GM19324 (cell line): ENCODE results near the gene AUNIP.

ENCODE experiments used
- ATAC-seq: cut with Tn5 transposase; IDR thresholded peaks from one replicate; pipeline ENCODE4 v1.9.1; 2021; ENCODE audit warnings: mild to moderate bottlenecking, moderate library complexity; ENCODE audit not compliant: unreplicated experiment, low FRiP score

Gene AUNIP

DNA sequence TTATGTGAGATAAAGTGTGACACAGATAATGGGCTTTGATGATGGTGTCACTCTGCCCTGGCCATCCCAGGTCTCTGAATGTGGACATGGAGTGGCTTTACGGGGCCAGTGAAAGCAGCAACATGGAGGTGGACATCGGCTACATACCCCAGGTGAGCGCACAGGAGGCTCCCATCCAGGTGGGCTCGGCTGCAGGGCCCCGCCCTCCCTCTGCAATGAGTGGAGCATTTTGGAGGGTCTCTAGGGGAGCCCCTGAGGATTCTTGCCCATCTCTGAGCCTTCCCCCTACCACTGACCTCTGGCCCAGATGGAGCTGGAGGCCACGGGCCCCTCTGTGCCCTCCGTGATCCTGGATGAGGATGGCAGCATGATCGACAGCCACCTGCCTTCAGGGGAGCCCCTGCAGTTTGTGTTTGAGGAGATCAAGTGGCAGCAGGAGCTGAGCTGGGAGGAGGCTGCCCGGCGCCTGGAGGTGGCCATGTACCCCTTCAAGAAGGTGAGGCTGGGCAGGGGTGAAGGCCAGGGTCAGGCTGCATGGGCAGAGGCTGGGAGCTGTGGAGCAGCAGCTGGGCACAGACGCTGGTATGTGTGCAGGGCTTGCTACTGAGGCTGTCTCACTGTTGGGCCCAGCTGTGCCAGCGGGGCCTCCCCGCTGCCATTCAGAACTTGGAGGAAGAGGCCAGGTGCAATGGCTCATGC lies 47.7 kb downstream of the AUNIP start:
- no peak for ATAC-seq

GRCh38 chr1:25810341-25811299 lies 48.6 kb downstream of the AUNIP start:
- no peak for ATAC-seq

DNA sequence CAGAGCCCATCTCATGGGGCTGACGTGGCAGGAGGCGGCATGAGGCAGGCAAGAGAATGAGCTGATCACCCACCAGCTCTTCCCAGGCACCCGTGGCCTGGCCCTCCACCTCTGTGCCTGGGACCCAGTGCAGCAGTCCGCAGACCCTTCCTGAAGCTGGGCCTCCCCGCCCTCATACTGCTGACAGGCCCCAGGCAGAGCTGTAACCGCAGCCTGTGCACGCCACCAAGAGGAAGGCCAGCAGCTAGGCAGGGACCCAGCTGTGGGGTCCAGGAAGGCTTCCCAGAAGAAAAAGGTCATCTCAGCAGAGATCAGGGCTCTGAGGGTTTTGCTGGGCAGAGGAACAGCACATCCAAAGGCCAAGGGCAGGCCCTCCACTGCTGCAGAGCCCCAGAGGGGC lies 49.3 kb downstream of the AUNIP start:
- no peak for ATAC-seq

- no peak for ATAC-seq
Measured at GRCh38 chr1:25809283-25809926, 49.9 kb downstream of the AUNIP start.

GRCh38 chr1:25808481-25809244 lies 50.6 kb downstream of the AUNIP start:
- ATAC-seq, result no peak

DNA sequence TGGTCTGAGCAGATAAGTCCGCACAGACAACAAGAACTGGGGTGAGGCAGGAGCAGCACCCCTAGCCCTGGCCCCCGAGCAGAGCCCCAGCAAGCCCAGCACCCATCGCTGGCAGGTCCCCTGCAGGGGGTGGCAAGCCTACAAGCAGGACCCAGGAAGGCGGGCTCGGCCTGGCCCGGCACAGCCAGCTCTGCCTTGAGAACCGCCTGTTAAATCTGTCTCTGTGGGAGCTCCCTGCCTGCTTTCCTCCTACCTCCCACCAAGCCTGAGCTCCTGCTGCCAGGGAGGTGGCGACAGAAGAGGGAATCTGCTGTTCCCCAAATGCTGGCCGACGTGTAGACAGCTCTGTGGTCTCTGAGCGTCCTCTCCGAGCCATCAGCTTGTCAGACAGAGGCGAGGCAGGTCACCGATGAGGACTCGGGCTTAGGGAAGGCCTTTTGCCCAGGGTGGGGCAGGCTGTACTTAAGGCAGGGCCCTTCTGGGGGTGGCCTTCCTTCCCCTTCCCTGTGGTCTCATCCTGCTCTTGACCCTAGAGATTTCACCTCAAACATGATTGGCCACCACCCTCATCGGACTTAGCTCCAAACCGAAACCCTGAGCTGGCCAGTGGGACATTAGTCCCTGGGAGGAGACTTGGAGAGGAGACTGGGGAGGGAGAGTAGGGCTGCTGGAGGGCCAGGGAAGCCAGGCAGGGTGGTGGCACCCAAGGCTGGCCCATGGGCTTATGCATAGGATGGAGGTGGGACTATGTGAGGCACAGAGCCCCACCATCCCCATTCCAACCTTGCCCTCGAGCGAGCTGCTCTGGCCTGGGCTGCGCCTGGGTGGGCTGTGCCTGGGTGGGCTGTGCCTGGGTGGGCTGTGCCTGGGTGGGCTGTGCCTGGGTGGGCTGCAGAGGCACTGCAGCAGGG lies 51.5 kb downstream of the AUNIP start:
- no peak for ATAC-seq

DNA sequence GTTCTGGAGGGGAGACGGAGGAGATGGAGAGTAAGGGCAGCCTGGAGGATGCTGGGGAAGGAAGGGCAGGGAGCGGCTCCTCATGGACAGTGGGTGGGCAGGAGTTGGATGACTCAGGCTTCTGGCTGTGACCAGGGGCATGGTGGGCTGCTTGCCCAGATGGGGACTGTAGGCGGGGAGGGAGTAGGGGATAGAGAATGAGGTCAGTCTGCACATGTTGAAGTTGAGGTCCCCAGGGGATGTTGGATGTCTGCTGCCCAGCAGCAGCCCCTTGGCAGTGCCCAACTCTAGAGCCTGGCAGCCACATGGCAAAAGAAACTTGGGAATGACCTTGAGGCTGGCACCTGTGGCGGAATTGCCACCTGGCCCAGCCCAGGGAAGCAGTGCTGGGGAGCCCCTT lies 52.8 kb downstream of the AUNIP start:
- ATAC-seq, result no peak

DNA sequence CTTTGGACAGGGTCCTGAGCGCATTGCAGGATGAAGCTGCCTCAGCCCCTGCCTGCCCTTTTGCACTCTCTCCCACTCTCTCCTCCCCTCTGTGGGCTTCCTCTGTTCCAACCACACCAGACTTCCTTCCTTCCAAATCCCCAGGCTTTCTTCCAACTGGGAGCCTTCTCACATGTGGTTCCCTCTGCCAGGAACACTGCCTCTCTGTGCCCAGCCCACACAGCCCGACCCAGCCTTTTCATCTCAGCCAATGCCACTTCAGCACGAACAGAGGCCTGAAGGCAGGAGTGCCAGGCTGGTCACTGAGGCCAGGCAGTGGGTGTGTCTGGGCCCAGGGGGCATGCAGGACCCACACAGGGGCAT lies 53.4 kb downstream of the AUNIP start:
- no peak for ATAC-seq

GRCh38 chr1:25804964-25805862 lies 54.0 kb downstream of the AUNIP start:
- ATAC-seq, result no peak

- ATAC-seq, result no peak
Measured at GRCh38 chr1:25804244-25804963, 54.9 kb downstream of the AUNIP start.

GRCh38 chr1:25803368-25803767 lies 55.9 kb downstream of the AUNIP start:
- no peak for ATAC-seq

DNA sequence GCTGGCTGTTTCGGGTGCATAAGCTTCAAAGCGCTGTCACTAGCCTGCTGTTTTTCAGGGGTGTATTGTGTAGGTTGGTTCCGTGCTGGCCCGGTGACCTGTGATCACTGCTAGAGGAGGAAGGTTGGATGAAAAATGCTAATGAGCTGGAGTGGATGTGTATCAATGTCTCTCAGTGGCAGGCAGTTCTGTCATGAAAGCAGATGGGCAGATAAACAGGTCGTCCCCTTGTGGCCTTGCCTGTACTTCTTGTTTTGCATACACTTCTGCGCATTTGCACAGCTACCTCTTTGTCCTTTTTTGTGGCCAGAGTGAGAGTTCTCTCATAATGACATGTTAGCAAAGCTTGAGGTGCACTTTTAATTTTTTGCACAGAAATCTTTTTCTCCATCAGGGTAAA lies 56.3 kb downstream of the AUNIP start:
- no peak for ATAC-seq

GRCh38 chr1:25800703-25801377 lies 58.4 kb downstream of the AUNIP start:
- ATAC-seq, result no peak

- ATAC-seq, result no peak
Measured at GRCh38 chr1:25799935-25800702, 59.1 kb downstream of the AUNIP start, which contains the start of gene SELENON. TSS of gene SELENON (plus strand) at chr1:25800193. CDS start at chr1:25800231, 38 bp downstream.

GRCh38 chr1:25799352-25799934 lies 59.8 kb downstream of the AUNIP start:
- no peak for ATAC-seq

DNA sequence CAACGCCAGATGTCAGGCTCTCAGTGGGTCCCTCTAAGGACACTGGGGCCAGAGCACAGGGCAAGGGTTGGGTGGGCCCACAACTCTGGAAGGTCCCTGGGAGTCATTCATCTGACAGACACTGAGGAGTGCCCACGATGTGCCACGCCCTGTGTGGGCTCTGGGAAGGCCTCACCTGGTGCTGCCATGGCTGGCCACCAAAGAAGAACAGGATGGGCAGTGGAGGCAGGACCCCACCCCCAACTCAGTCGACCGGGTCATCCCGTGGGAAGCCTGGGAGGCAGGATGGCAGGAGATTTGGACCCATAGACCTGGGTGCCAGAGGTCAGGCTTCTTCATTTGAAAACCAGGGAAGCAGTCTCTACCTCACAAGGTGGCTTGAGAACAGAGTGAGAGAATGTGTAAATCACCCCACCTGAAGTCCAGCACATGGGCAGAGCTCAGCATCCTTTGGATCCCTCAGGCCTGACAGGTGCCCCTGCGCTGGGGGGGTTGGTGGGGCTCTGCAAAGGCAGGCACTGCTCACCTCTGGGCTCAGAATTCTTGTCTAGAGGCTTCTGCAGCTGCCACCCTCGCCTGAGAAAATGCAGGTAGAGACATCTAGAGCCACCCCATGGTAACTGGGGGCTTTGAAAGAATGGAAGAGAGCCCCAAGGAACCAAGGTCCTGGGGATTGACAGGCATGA lies 60.4 kb downstream of the AUNIP start:
- ATAC-seq, result no peak
